A549 (cell line): ENCODE results near the gene SYK. TPM values are rescaled to one million over a fixed set of nuclear protein-coding genes. Genes with fewer than 3 reads are reported as not detected.

ENCODE experiments used
- ATAC-seq, 2 experiments: fragments of 200-7000 bp in 1 of 2; fragments of >200 bp in 1 of 2; cut with Nextera tagmentation in 1 of 2; cut with Tn5 transposase in 1 of 2; 3 replicates each; pipeline versions ENCODE4 v1.8.0 to v1.9.1; 2018 to 2020; ENCODE audit warnings: mild to moderate bottlenecking in 1 of 2, moderate library complexity in 1 of 2
- CTCF ChIA-PET: fragments of 300-600 bp; sonication (Branson Sonifier 250); formaldehyde crosslinking; extraction: SDS; loops from one replicate; lab custom pipeline; 2021; ENCODE audit warnings: antibody characterized with exemption, inconsistent platforms; lab: Yijun Ruan, JAX
- POLR2A ChIA-PET: fragments of 350-600 bp; formaldehyde crosslinking; extraction: SDS; loops from one replicate; lab custom pipeline; 2021; ENCODE audit warnings: antibody characterized with exemption, inconsistent platforms; lab: Yijun Ruan, JAX
- DNase-seq, 2 experiments: peaks; one replicate each; pipeline versions ENCODE4 v3.0.0 to v3.0.0-alpha.2; 2011 to 2016; ENCODE audit warnings: low read depth in 1 of 2, low spot score in 1 of 2
- FAIRE-seq: peaks from 2 replicates; lab custom pipeline; 2011; peaks lifted over from hg19 to GRCh38; lab: Jason Lieb, UNC
- H3K27ac ChIP-seq, 2 experiments: fragments of >200 bp; sonication (Bioruptor Twin); formaldehyde crosslinking; 3 replicates each; pipeline ENCODE4 v1.5.1; 2016 to 2017
- H3K4me1 ChIP-seq: fragments of >200 bp; sonication (Bioruptor Twin); formaldehyde crosslinking; 3 replicates; pipeline ENCODE4 v1.6.1; 2016
- H3K4me2 ChIP-seq: fragments of >200 bp; sonication (Bioruptor Twin); formaldehyde crosslinking; 3 replicates; pipeline ENCODE4 v1.6.1; 2016
- H3K4me3 ChIP-seq: fragments of >200 bp; sonication (Bioruptor Twin); formaldehyde crosslinking; 3 replicates; pipeline ENCODE4 v1.5.1; 2016
- H3K9me3 ChIP-seq: fragments of >200 bp; sonication (Bioruptor Twin); formaldehyde crosslinking; 3 replicates; pipeline ENCODE4 v1.6.1; 2016
- BHLHE40 ChIP-seq: IDR thresholded peaks from 2 replicates; pipeline ENCODE4 v1.6.1; 2012; ENCODE audit warnings: low read depth, low read length, inconsistent platforms
- CHD2 ChIP-seq: fragments of 150-350 bp; IDR thresholded peaks from 2 replicates; pipeline ENCODE4 v1.6.1; 2014; ENCODE audit warnings: low read length; ENCODE audit not compliant: partially characterized antibody
- EHMT2 ChIP-seq: fragments of 200-600 bp; sonication (generic); IDR thresholded peaks from 2 replicates; pipeline ENCODE4 v1.6.1; 2016; ENCODE audit warnings: antibody characterized with exemption, low read depth, mild to moderate bottlenecking, moderate library complexity
- ELK1 ChIP-seq: fragments of 150-350 bp; IDR thresholded peaks from 2 replicates; pipeline ENCODE4 v1.6.1; 2014; ENCODE audit warnings: low read depth, mild to moderate bottlenecking, low read length
- EP300 ChIP-seq, 2 experiments: fragments of >200 bp; sonication (Bioruptor Twin); formaldehyde crosslinking; IDR thresholded peaks; 2 replicates in 1 of 2; 3 replicates in 1 of 2; pipeline ENCODE4 v1.6.1; 2016 to 2017
- ESRRA ChIP-seq: fragments of 150-350 bp; IDR thresholded peaks from 2 replicates; pipeline ENCODE4 v1.6.1; 2014; ENCODE audit warnings: mild to moderate bottlenecking, low read length, borderline replicate concordance
- FOSB ChIP-seq: fragments of 250-450 bp; sonication (Bioruptor Pico); IDR thresholded peaks from 2 replicates; pipeline ENCODE4 v1.5.0; 2020; ENCODE audit warnings: mild to moderate bottlenecking, moderate library complexity
- HDAC2 ChIP-seq: fragments of 200-600 bp; sonication (generic); IDR thresholded peaks from 2 replicates; pipeline ENCODE4 v1.6.1; 2016
- HOXA7 ChIP-seq: fragments of 250-450 bp; sonication (Bioruptor Pico); IDR thresholded peaks from 2 replicates; pipeline ENCODE4 v1.5.0; 2020; ENCODE audit warnings: mild to moderate bottlenecking, moderate library complexity
- HOXB13 ChIP-seq: fragments of 250-450 bp; sonication (Bioruptor Pico); IDR thresholded peaks from 2 replicates; pipeline ENCODE4 v1.5.0; 2020; ENCODE audit warnings: low read depth, mild to moderate bottlenecking, moderate library complexity
- HOXB5 ChIP-seq: fragments of 250-450 bp; sonication (Bioruptor Pico); IDR thresholded peaks from 2 replicates; pipeline ENCODE4 v1.5.0; 2020; ENCODE audit warnings: mild to moderate bottlenecking, moderate library complexity
- JUN ChIP-seq, 2 experiments: fragments of >200 bp; sonication (Bioruptor Twin); formaldehyde crosslinking; IDR thresholded peaks; 2 replicates in 1 of 2; 3 replicates in 1 of 2; pipeline ENCODE4 v1.6.1; 2016 to 2017
- JUNB ChIP-seq: fragments of >200 bp; sonication (Bioruptor Twin); formaldehyde crosslinking; IDR thresholded peaks from 2 replicates; pipeline ENCODE4 v1.6.1; 2016
- MAZ ChIP-seq: fragments of 150-350 bp; IDR thresholded peaks from 2 replicates; pipeline ENCODE4 v1.6.1; 2014; ENCODE audit warnings: antibody characterized with exemption, low read depth, low read length, borderline replicate concordance
- NPAS2 ChIP-seq: fragments of 250-450 bp; sonication (Bioruptor Pico); IDR thresholded peaks from 2 replicates; pipeline ENCODE4 v1.8.0; 2022; ENCODE audit warnings: mild to moderate bottlenecking, moderate library complexity, borderline replicate concordance
- PBX3 ChIP-seq: IDR thresholded peaks from 2 replicates; pipeline ENCODE4 v1.6.1; 2012
- PHF8 ChIP-seq: fragments of 200-600 bp; sonication (generic); IDR thresholded peaks from 2 replicates; pipeline ENCODE4 v1.6.1; 2016; ENCODE audit warnings: low read depth, mild to moderate bottlenecking, antibody characterized with exemption, moderate library complexity, borderline replicate concordance
- POLR2AphosphoS2 ChIP-seq: conservative IDR thresholded peaks from 2 replicates; pipeline ENCODE4 v1.6.1; 2012; ENCODE audit warnings: low read length, improper control_type of control experiment, inconsistent platforms
- RAD21 ChIP-seq, 2 experiments: fragments of >200 bp in 1 of 2; sonication (Bioruptor Twin) in 1 of 2; formaldehyde crosslinking in 1 of 2; IDR thresholded peaks in 1 of 2; conservative IDR thresholded peaks in 1 of 2; 2 replicates in 1 of 2; 3 replicates in 1 of 2; pipeline ENCODE4 v1.6.1; 2012 to 2018; ENCODE audit warnings: inconsistent platforms in 1 of 2
- REST ChIP-seq: fragments of 200-600 bp; sonication (generic); IDR thresholded peaks from 2 replicates; pipeline ENCODE4 v1.6.1; 2016; ENCODE audit warnings: antibody characterized with exemption, mild to moderate bottlenecking, moderate library complexity
- RFX5 ChIP-seq: fragments of 450-650 bp; IDR thresholded peaks from 2 replicates; pipeline ENCODE4 v1.7.1; 2014; ENCODE audit warnings: antibody characterized with exemption, mild to moderate bottlenecking, moderate library complexity
- RNF2 ChIP-seq: fragments of 200-600 bp; sonication (generic); IDR thresholded peaks from 2 replicates; pipeline ENCODE4 v1.6.1; 2016; ENCODE audit warnings: low read depth, mild to moderate bottlenecking, antibody characterized with exemption, moderate library complexity, borderline replicate concordance
- ZFP36 ChIP-seq: fragments of 450-650 bp; IDR thresholded peaks from 2 replicates; pipeline ENCODE4 v1.6.1; 2014; ENCODE audit warnings: borderline replicate concordance; ENCODE audit not compliant: partially characterized antibody
- ZNF302 ChIP-seq: fragments of 250-450 bp; sonication (Bioruptor Pico); IDR thresholded peaks from 2 replicates; pipeline ENCODE4 v1.9.0; 2021; ENCODE audit warnings: inconsistent platforms, mild to moderate bottlenecking, moderate library complexity
- ZSCAN20 ChIP-seq: fragments of 250-450 bp; sonication (Bioruptor Pico); IDR thresholded peaks from 2 replicates; pipeline ENCODE4 v1.8.0; 2022; ENCODE audit warnings: mild to moderate bottlenecking, moderate library complexity
- WGBS: methylation state at CpG from one replicate; pipeline ENCODE4 v1.1.6; 2017; ENCODE audit errors: missing lambda C conversion rate; 5-methylcytosine and 5-hydroxymethylcytosine counted together
- polyA plus RNA-seq, 4 experiments: library from polyadenylated mRNA; depleted of rRNA in 3 of 4; stranded (reverse); fragments of >200 nt; fragmentation: RNase III in 1 of 4; extraction: RNeasy Plus Mini Kit Qiagen cat#74134 plus additional on column Dnase treatment in 1 of 4; gene quantifications; 2 replicates in 3 of 4; 3 replicates in 1 of 4; pipeline ENCODE4 v1.2.3, GENCODE V29; 2011 to 2017
- TF ChIP-seq, protein P1 (sequence below): IDR thresholded peaks from 2 replicates; pipeline ENCODE4 v1.6.1; 2012; ENCODE audit warnings: low read depth, borderline replicate concordance

The SYK gene
- polyA plus RNA-seq, 2 of the 4 experiments (the other 2 are of a cell fraction) = 0.01 to 0.03 TPM

GRCh38 chr9:90861380-90861779 is 59.8 kb downstream of the SYK start:
- no peak for DNase-seq
- H3K9me3 ChIP-seq = no peaks in the 10 kb centered on the region
- H3K4me2 ChIP-seq = no peak overlapping the region
- CTCF ChIA-PET = interaction anchor here (0.9 to 1.8 kb wide), 4 partner anchors 9 to 719 kb away, joined by 3 to 8 read pairs (median 4); no protein-coding TSS in a partner anchor
- 14% methylated on average over 2 of the region's 2 CpGs for WGBS
- no peak for FAIRE-seq
- H3K27ac ChIP-seq = no peak overlapping the region
- TF ChIP-seq HOXB5 (no peak), HOXA7 (CRISPR knock-in tag) (no peak), ELK1 (no peak), JUN (IDR thresholded peaks at IDR 0.05) (no peak), ZNF302 (CRISPR knock-in tag) (no peak), PHF8 (no peak), REST (no peak), MAZ (no peak), RAD21 (conservative IDR thresholded peaks at IDR 0.05 in 1 of 2, IDR thresholded peaks at IDR 0.05 in 1 of 2) (no peak), ZSCAN20 (CRISPR knock-in tag) (no peak), EHMT2 (no peak), HDAC2 (no peak), JUNB (no peak), HOXB13 (CRISPR knock-in tag) (no peak), NPAS2 (no peak), ESRRA (no peak), PBX3 (no peak)
- TF ChIP-seq, protein P1, sequence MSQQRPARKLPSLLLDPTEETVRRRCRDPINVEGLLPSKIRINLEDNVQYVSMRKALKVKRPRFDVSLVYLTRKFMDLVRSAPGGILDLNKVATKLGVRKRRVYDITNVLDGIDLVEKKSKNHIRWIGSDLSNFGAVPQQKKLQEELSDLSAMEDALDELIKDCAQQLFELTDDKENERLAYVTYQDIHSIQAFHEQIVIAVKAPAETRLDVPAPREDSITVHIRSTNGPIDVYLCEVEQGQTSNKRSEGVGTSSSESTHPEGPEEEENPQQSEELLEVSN = no peak
- TF ChIP-seq, all 56 proteins: peak for 0
- POLR2A ChIA-PET = no interaction called here
- Histone ChIP-seq H3K4me3 (no peak overlapping the region), H3K4me1 (no peaks in the 10 kb centered on the region)
- no peak for ATAC-seq

DNA sequence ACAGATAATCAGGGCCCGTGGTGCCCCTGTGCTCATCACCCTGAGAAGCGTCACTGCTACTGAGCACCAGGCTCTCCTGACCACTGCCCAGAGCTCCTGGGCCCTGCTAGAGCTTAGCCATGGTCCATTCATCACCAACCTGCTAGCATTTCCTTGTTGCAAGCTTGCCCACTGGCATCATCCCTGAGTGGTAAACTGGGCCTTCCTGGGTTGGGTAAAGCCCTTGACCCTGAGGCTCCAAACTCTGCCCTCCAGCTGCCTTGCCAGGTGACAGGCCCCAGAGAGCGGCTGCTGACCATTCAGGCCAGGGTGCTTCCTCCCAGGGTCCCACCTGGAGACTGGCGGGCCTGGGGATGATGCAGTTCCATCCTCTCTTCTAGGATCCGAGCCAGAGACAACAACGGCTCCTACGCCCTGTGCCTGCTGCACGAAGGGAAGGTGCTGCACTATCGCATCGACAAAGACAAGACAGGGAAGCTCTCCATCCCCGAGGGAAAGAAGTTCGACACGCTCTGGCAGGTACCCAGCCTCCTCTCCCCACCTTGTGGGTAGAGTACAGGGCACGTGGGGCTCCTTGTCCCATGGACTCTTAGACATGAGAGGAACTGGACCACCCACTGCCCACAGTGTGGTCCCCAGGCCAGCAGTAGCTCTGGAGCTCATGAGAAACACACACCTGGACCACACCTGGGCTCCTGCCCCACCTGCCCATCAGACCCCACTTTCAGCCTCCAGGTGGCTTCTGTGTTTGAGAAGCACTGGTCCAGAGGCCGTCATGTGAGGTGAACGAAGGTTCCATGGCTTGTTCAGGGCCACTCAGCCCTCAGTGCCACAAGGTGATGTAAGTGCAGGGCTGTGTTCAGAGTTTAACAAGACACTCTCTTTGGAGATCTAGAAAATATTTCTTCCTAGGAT is 60.5 kb downstream of the SYK start:
- Histone ChIP-seq H3K4me2 (no peak overlapping the region), H3K9me3 (no peaks in the 10 kb centered on the region), H3K4me3 (no peak overlapping the region), H3K27ac (no peak overlapping the region), H3K4me1 (no peaks in the 10 kb centered on the region)
- ATAC-seq (no peak), FAIRE-seq (no peak), DNase-seq (no peak)
- TF ChIP-seq JUN (IDR thresholded peaks at IDR 0.05) = no peak
- no peak for TF ChIP-seq ZFP36
- no peak for TF ChIP-seq ESRRA
- TF ChIP-seq CHD2 = no peak
- TF ChIP-seq BHLHE40 = no peak
- TF ChIP-seq HOXB5 = no peak
- no peak for TF ChIP-seq NPAS2
- TF ChIP-seq HOXA7 (CRISPR knock-in tag) = no peak
- TF ChIP-seq EP300 (IDR thresholded peaks at IDR 0.05) = no peak
- no peak for TF ChIP-seq POLR2AphosphoS2
- no peak for TF ChIP-seq FOSB (CRISPR knock-in tag)
- no peak for TF ChIP-seq RFX5
- TF ChIP-seq RNF2 = no peak
- TF ChIP-seq PBX3 = no peak
- ChIA-PET CTCF (interaction anchor here (0.9 to 1.8 kb wide), 4 partner anchors 8 to 720 kb away, joined by 3 to 8 read pairs (median 4); no protein-coding TSS in a partner anchor), POLR2A (no interaction called here)
- WGBS = 45% methylated on average over 16 of the region's 16 CpGs
